Natural killer cell (primary cell): ENCODE measurements around the gene ORAI3. TPM values are rescaled to one million over a fixed set of nuclear protein-coding genes. Genes with fewer than 3 reads are reported as not detected.

ENCODE experiments used
- ATAC-seq, 3 donors: fragments of 150-1000 bp in 2 of 3; fragments of 200-7000 bp in 1 of 3; cut with Tn5 transposase; 1 replicate in 1 of 3; 2 replicates in 2 of 3; pipeline ENCODE4 v1.10.0; 2021; ENCODE audit warnings: mild to moderate bottlenecking in 2 of 3, moderate library complexity in 2 of 3
- DNase-seq, 2 donors: peaks; one replicate each; pipeline versions ENCODE4 v3.0.0 to v3.0.0-alpha.2; 2013 to 2021; ENCODE audit warnings: mixed read lengths in 1 of 2
- H3K27ac ChIP-seq: one replicate; pipeline ENCODE4 v1.5.1; 2013; ENCODE audit warnings: mild to moderate bottlenecking, low read length
- H3K27me3 ChIP-seq: one replicate; pipeline ENCODE4 v1.6.1; 2013; ENCODE audit warnings: low read length; ENCODE audit not compliant: control insufficient read depth, insufficient read depth
- H3K36me3 ChIP-seq: one replicate; pipeline ENCODE4 v1.6.1; 2013; ENCODE audit warnings: low read length; ENCODE audit not compliant: control insufficient read depth, insufficient read depth
- H3K4me1 ChIP-seq: one replicate; pipeline ENCODE4 v1.6.1; 2013; ENCODE audit warnings: low read length; ENCODE audit not compliant: control insufficient read depth, insufficient read depth
- H3K4me3 ChIP-seq: one replicate; pipeline ENCODE4 v1.5.1; 2013; ENCODE audit warnings: low read length
- H3K9me3 ChIP-seq: one replicate; pipeline ENCODE4 v1.6.1; 2013; ENCODE audit warnings: low read length; ENCODE audit not compliant: control insufficient read depth, insufficient read depth
- H3K27ac Mint-ChIP-seq, 2 donors: one replicate each; pipeline ENCODE4 v1.8.0; 2022; ENCODE audit warnings: mild to moderate bottlenecking in 2 of 2, mixed read lengths in 2 of 2, moderate library complexity in 1 of 2
- H3K27me3 Mint-ChIP-seq, 2 donors: one replicate each; pipeline ENCODE4 v1.8.0; 2022; ENCODE audit warnings: low read depth in 2 of 2, mixed read lengths in 2 of 2
- H3K36me3 Mint-ChIP-seq: one replicate; pipeline ENCODE4 v1.8.0; 2022; ENCODE audit warnings: mixed read lengths
- H3K4me1 Mint-ChIP-seq, 2 donors: one replicate each; pipeline ENCODE4 v1.8.0; 2022; ENCODE audit warnings: mixed read lengths in 2 of 2
- H3K4me3 Mint-ChIP-seq: one replicate; pipeline ENCODE4 v1.8.0; 2022; ENCODE audit warnings: mild to moderate bottlenecking, moderate library complexity, mixed read lengths
- H3K9me3 Mint-ChIP-seq, 2 donors: one replicate each; pipeline ENCODE4 v1.8.0; 2022; ENCODE audit warnings: mixed read lengths in 2 of 2
- WGBS: methylation state at CpG from one replicate; pipeline ENCODE4 v1.1.7; 2013; ENCODE audit warnings: missing lambda C conversion rate; ENCODE audit not compliant: insufficient coverage; 5-methylcytosine and 5-hydroxymethylcytosine counted together
- intact Hi-C: fragments of 100-400 bp; cut with micrococcal nuclease; formaldehyde crosslinking; loops from one replicate; pipeline ENCODE4 v1.14.2; 2022
- total RNA-seq, 4 donors: library from RNA; stranded (reverse); fragments of 120-200 nt in 1 of 4; gene quantifications; one replicate each; pipeline versions ENCODE4 v1.2.3 to v1.2.4, GENCODE V29; 2013 to 2022
- TF ChIP-seq, protein P1 (sequence below): fragments of 200-600 bp; IDR thresholded peaks from one replicate; pipeline ENCODE4 v1.8.0; 2022; ENCODE audit warnings: antibody characterized with exemption

The ORAI3 gene
- total RNA-seq, 3 donors from 2014 or later (not counting 1 experiment from before 2014, with no cell fraction given): 10.8 to 19.8 (median 12.8) TPM

DNA sequence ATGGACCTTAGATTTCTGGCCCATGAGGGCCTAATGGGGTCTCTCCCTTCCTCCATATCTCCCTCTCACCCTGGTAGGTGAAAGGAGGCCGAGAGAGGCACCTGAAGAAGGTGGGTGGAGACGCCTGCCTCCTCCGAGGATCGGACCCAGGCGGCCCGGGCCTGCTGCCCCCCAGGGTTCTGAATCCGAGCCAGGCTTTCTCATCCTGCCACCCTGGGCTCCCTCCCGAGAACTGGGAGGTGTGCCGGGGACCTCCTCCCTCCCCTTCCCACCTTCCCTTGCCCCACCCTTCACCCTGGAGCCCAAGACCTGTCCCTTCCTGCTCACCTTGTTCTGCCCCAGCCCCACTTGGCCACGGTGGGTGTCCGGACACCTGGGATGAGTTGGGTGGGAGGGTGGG is 20.5 kb upstream of the ORAI3 start:
- intact Hi-C loops: no loop called here
- TF ChIP-seq, protein P1, sequence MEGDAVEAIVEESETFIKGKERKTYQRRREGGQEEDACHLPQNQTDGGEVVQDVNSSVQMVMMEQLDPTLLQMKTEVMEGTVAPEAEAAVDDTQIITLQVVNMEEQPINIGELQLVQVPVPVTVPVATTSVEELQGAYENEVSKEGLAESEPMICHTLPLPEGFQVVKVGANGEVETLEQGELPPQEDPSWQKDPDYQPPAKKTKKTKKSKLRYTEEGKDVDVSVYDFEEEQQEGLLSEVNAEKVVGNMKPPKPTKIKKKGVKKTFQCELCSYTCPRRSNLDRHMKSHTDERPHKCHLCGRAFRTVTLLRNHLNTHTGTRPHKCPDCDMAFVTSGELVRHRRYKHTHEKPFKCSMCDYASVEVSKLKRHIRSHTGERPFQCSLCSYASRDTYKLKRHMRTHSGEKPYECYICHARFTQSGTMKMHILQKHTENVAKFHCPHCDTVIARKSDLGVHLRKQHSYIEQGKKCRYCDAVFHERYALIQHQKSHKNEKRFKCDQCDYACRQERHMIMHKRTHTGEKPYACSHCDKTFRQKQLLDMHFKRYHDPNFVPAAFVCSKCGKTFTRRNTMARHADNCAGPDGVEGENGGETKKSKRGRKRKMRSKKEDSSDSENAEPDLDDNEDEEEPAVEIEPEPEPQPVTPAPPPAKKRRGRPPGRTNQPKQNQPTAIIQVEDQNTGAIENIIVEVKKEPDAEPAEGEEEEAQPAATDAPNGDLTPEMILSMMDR: no peak
- H3K27ac Mint-ChIP-seq: no peak overlapping the region
- no peaks in the 10 kb centered on the region for H3K36me3 Mint-ChIP-seq
- no peaks in the 10 kb centered on the region for H3K9me3 Mint-ChIP-seq
- Histone ChIP-seq H3K27ac (no peak overlapping the region), H3K9me3 (no peaks in the 10 kb centered on the region), H3K4me3 (no peak overlapping the region), H3K36me3 (peaks cover 5% of the 10 kb centered on the region), H3K27me3 (no peaks in the 10 kb centered on the region), H3K4me1 (peaks cover 11% of the 10 kb centered on the region)
- 95% methylated on average over 9 of the region's 11 CpGs for WGBS
- ATAC-seq (no peak), DNase-seq (no peak)
- H3K4me3 Mint-ChIP-seq: no peak overlapping the region
- H3K27me3 Mint-ChIP-seq: no peaks in the 10 kb centered on the region
- H3K4me1 Mint-ChIP-seq: peaks cover 4 to 21% of the 10 kb centered on the region in 2 donors

DNA sequence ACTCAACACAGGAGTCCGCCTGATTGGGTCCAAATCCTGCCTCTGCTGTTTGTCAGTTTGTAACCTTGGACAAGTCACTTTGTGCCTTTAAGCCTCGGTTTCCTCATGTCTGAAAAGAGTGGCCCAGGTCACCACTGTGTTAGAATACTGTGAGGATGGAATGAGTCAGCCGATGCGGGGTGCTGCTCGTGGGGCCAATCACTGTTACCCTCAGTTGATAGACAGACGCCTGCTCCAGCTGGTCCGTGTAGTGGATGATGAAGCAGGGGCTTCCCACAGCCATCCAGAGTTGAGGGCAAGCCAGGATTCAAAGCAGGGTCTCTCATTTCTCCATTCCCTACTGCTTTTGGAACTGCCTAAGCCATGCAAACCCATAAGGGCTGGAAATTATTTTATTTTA is 19.7 kb upstream of the ORAI3 start:
- Histone ChIP-seq H3K9me3 (no peaks in the 10 kb centered on the region), H3K27ac (no peak overlapping the region), H3K27me3 (no peaks in the 10 kb centered on the region), H3K4me3 (no peak overlapping the region), H3K36me3 (peaks cover 5% of the 10 kb centered on the region), H3K4me1 (peaks cover 6% of the 10 kb centered on the region)
- DNase-seq (no peak), ATAC-seq (no peak)
- Mint-ChIP-seq H3K9me3 (no peaks in the 10 kb centered on the region), H3K27me3 (no peaks in the 10 kb centered on the region), H3K4me3 (no peak overlapping the region), H3K27ac (no peak overlapping the region), H3K36me3 (no peaks in the 10 kb centered on the region), H3K4me1 (peaks cover 4 to 21% of the 10 kb centered on the region in 2 donors)
- WGBS: 84% methylated on average over 7 of the region's 7 CpGs
- TF ChIP-seq, protein P1: no peak
- intact Hi-C loops: no loop called here

DNA sequence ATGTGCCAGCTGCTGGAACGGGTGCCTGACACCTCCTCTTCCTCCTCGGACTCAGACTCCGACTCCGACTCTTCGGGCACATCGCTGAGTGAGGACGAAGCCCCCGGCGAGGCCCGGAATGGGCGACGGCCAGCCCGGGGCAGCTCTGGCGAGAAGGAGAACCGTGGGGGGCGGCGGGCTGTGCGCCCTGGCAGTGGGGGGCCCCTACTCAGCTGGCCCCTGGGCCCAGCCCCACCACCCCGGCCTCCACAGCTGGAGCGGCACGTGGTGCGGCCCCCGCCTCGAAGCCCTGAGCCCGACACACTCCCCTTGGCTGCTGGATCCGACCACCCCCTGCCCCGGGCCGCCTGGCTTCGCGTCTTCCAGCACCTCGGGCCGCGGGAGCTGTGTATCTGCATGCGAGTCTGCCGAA is 18.7 kb upstream of the ORAI3 start:
- Histone ChIP-seq H3K4me1 (no peaks in the 10 kb centered on the region), H3K9me3 (no peaks in the 10 kb centered on the region), H3K27ac (no peak overlapping the region), H3K4me3 (no peak overlapping the region), H3K36me3 (peaks cover 5% of the 10 kb centered on the region), H3K27me3 (no peaks in the 10 kb centered on the region)
- no peak for DNase-seq
- Mint-ChIP-seq H3K9me3 (no peaks in the 10 kb centered on the region), H3K36me3 (no peaks in the 10 kb centered on the region), H3K27me3 (no peaks in the 10 kb centered on the region), H3K27ac (no peak overlapping the region), H3K4me1 (peaks cover 11 to 18% of the 10 kb centered on the region in 2 donors), H3K4me3 (no peak overlapping the region)
- no peak for ATAC-seq
- TF ChIP-seq, protein P1: no peak
- intact Hi-C loops: no loop called here
- WGBS: 97% methylated on average over 35 of the region's 35 CpGs

DNA sequence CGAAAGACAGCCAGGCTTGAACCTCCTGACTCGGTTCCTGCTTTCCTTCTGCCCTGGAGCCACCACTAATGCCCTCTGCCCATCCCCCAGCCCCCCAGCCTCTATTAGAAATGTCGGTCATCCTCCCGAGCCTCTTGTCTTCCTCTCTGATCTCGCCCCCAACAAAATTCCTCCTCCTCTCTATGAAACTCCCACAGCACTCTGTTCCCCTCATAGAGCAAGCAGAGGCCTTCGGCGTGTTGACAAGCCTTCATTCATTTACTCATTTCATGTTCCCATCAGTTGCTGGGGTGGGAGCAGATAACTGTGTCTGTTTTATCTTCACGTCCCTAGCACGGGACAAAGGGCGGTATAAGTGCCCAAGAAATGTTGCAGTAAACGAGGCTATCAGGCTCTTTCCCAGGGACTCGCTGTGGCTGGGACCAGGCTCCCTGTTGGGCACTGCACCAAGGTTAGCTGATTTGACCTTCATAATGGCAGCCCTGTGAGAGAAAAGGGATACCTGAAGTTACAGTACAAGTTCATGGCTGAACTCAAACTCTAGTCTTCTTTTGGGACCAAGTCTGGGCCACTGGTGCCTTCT is 17.7 kb upstream of the ORAI3 start:
- H3K36me3 Mint-ChIP-seq: no peaks in the 10 kb centered on the region
- peaks cover 5% of the 10 kb centered on the region for H3K36me3 ChIP-seq
- H3K9me3 ChIP-seq: no peaks in the 10 kb centered on the region
- H3K27me3 Mint-ChIP-seq: no peaks in the 10 kb centered on the region
- WGBS: 81% methylated on average over 12 of the region's 12 CpGs
- H3K27ac ChIP-seq: no peak overlapping the region
- no peak overlapping the region for H3K4me3 ChIP-seq
- H3K27ac Mint-ChIP-seq: no peak overlapping the region
- no peak for ATAC-seq
- H3K4me3 Mint-ChIP-seq: no peak overlapping the region
- no peaks in the 10 kb centered on the region for H3K9me3 Mint-ChIP-seq
- H3K4me1 ChIP-seq: no peaks in the 10 kb centered on the region
- H3K27me3 ChIP-seq: no peaks in the 10 kb centered on the region
- peaks cover 9 to 16% of the 10 kb centered on the region in 2 donors for H3K4me1 Mint-ChIP-seq
- TF ChIP-seq, protein P1: no peak
- intact Hi-C loops: no loop called here
- no peak for DNase-seq
